Glomerular visceral epithelial cell (primary cell): ENCODE measurements around the gene MYO16.
"Not testable (repeated sequence)": the region's sequence is repeated elsewhere in the genome, so short reads cannot be mapped to it uniquely, and the experiment has no call there.

Experiments used
- DNase-seq: peaks from one replicate; pipeline ENCODE4 v3.0.0-alpha.2; 2016; ENCODE audit errors: extremely low spot score

The MYO16 gene

GRCh38 chr13:108742701-108743451, 113.5 kb downstream of the MYO16 start:
- no peak for DNase-seq

- DNase-seq = no peak
Observed at GRCh38 chr13:108743522-108743921, 114.1 kb downstream of the MYO16 start.

- DNase-seq = no peak
Observed at GRCh38 chr13:108747843-108748242, 118.4 kb downstream of the MYO16 start.

- no peak for DNase-seq
Observed at GRCh38 chr13:108752276-108752675, 122.9 kb downstream of the MYO16 start.

GRCh38 chr13:108755083-108755482, 125.7 kb downstream of the MYO16 start:
- no peak for DNase-seq

- DNase-seq = no peak
Observed at GRCh38 chr13:108760129-108760528, 130.7 kb downstream of the MYO16 start.

GRCh38 chr13:108760541-108760940, 131.1 kb downstream of the MYO16 start:
- no peak for DNase-seq

GRCh38 chr13:108768035-108768434, 138.6 kb downstream of the MYO16 start:
- no peak for DNase-seq

GRCh38 chr13:108769213-108770070, 140.0 kb downstream of the MYO16 start:
- peak; percentile 68 for DNase-seq

- no peak for DNase-seq
Observed at GRCh38 chr13:108775597-108775996, 146.2 kb downstream of the MYO16 start.

- no peak for DNase-seq
Observed at GRCh38 chr13:108776650-108777049, 147.2 kb downstream of the MYO16 start.

- peak; percentile 83 for DNase-seq
Observed at GRCh38 chr13:108777421-108778420, 148.3 kb downstream of the MYO16 start.

GRCh38 chr13:108779308-108779707, 149.9 kb downstream of the MYO16 start:
- no peak for DNase-seq

- no peak for DNase-seq
Observed at GRCh38 chr13:108780706-108781105, 151.3 kb downstream of the MYO16 start.

- no peak for DNase-seq
Observed at GRCh38 chr13:108781312-108781711, 151.9 kb downstream of the MYO16 start.

- DNase-seq = not testable (repeated sequence)
Observed at GRCh38 chr13:108782480-108782879, 153.1 kb downstream of the MYO16 start.

GRCh38 chr13:108785844-108786243, 156.4 kb downstream of the MYO16 start:
- no peak for DNase-seq

GRCh38 chr13:108786456-108787200, 157.2 kb downstream of the MYO16 start:
- DNase-seq = no peak

- DNase-seq = no peak
Observed at GRCh38 chr13:108787700-108788414, 158.4 kb downstream of the MYO16 start.

GRCh38 chr13:108789476-108789875, 160.1 kb downstream of the MYO16 start:
- no peak for DNase-seq
